ENCODE measurements around the gene HOXB6.

HOXB6 gene

GRCh38 chr17:48579471-48579759, 25.4 kb downstream of the HOXB6 start:
- no peak for DNase-seq (ENCODE audit: low read depth)

DNA sequence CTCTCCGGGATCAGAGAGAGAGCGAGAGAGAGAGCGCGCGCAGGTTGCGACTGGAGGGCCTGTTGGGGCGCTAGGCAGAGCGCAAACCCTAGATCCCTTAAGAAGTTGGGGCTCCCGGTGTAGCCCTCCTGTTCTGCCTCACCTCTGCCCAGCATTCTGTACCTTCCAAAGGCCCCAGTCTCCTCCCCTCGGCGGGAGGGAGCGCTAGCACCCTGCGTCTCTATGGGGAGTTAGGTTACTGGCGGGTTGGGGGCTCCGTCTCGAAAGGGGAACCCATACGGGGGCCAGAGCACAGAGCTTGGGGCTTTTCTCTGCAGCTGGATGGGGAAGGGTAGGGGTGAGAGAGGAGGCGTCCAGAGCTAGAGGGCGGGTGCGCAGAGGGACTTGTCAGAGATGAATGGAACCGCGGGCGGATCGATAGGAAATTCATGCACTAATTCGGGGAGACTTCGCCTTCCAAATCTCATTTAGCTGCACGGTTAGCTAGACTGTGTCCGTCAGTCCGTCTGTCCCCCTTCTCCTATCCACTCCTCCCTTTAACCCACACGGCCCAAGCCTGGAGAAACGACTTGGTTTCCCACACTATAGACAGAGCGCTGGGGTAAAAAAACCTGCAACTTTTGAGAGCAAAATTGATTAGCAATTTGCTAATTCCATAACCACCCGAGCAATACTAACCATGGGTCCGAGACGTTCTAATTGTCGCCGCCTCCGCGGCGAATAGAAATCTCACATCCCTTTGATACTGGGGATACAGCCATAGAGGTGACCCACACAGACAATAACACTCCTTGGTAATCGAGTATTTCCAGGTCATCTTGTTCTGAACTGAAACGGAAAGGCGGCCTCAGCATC, 25.9 kb downstream of the HOXB6 start:
- DNase-seq (ENCODE audit: low read depth) = no peak

- DNase-seq (ENCODE audit: low read depth) = peak; percentile 45
Observed at GRCh38 chr17:48577946-48578615, 26.7 kb downstream of the HOXB6 start, which contains the start of gene HOXB4. Gene HOXB4, minus strand, starts transcription at chr17:48578350. Its CDS starts 31 bp downstream, at chr17:48578319.

DNA sequence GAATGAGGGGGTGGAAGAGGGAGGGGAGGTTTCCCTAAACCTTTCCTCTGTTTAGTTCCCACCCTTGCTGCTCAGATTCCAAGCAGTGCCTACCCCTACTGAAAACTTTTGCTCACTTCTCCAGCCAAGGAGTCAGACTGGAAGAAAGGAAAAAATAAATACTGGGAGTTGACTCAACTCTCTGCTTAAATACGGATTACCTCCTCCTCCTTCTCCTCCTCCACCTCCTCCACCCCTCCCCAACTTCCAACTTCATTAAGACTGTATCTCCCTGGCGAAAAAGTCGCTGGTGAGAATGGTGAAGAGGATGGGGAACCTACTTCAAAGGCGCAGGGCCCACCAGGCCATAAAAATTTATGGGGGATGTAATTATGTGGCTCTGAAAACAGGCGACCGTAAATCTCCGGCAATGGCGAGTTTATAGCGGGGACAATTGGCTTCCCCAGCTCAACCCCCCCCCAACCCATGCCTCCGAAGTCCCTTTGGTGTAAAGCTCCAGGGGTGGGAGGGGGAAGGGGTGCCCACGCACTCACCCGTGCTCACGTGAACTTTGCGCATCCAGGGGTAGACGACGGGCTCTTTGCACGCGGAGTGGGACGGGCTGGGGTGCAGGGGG, 27.3 kb downstream of the HOXB6 start:
- no peak for DNase-seq (ENCODE audit: low read depth)

DNA sequence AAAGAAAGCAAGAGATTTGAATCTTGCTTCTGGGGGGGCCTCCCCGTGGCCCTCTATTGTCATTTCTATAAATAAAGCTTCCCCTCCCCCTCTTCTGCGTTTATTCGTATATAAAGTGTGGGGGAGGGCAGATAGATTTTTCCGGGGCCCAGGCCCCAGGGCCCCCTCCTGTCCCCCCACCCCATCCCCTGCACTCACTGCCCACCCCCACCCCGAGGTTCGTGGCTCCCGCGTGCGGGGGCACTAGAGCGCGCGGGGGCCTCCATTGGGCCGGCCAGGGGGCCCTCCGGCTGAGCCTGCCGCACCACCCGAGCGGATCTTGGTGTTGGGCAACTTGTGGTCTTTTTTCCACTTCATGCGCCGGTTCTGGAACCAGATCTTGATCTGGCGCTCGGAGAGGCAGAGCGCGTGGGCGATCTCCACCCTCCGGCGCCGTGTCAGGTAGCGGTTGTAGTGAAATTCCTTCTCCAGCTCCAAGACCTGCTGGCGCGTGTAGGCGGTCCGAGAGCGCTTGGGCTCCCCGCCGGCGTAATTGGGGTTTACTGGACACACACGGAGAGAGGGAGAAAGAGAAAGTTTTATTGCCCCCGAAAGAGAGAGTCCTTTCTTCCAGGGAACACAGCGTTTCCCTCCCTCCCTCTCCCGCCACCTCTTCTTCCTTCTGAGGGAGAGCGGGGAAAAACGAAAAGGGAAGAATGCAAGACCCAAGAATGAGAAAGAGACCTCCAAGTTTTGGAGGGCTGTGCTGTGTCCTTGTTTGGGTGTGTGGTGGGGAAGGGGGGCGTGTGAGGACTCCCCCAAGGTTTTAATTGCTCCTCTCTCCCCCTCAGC, 28.1 kb downstream of the HOXB6 start:
- DNase-seq (ENCODE audit: low read depth) = no peak

DNA sequence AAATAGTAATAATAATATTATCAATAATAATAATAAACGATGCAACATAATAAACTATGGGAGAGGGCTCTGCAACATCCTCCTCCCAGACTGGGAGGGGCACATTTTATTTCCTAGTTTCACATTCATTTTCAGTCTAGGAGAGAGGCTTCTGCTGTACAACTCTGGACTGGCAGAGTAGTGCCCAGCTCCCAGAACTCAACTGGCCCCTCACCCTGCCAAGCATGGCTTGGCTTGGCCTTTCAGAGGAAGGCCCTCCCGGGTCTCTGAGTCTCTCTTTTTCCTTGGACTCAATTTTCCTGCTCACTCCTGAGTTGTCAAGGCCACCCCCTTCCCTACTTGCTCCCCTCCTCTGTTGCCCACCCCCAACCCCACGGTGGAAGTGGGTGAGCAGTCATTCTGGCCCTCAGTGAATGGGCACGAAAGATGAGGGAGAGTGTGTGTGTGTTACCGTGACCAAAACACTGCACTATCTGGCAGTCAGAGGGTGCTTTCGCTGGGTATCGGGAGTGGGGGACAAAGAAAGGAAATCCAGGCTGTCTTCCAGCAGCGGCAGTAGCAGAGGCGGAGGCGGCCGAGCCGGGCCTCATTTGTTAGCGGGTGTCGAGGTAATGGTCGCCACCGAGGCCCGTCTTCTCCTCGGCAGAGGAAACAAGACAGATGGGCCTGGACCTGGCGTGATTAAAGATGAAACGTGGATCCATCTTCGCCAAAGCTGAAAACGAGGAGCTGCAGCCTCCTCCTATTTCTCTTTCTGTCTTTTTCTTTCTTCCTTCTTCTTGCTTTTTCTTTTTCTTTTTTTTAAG, 28.9 kb downstream of the HOXB6 start:
- no peak for DNase-seq (ENCODE audit: low read depth)

GRCh38 chr17:48575066-48575582, 29.7 kb downstream of the HOXB6 start:
- DNase-seq (ENCODE audit: low read depth) = no peak

DNA sequence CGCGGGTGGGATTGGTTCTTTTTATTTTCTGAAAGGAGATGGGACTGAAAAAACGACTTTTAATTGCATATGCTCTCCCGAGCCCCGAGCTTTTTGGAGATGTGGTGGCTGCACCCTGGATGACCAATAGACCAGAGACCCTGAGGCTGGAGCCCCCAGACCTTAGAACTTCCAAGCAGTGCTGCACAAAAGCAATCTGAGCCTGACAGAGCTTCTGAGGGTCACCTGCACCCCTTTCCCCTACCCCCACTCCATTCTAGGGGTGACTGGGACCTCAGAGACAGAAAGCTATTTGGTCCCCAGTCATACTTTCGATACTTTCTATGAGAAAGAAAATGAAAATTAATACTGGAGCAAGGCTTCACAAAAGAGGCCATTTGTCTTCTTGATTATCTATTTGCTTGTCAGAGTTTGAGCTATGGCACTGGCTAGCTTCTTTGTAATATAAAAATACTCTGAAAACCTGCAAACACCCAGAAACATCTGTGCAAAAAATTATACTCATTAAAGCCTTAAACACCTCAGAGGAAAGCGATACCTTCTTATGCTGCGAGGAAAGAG, 30.2 kb downstream of the HOXB6 start:
- DNase-seq (ENCODE audit: low read depth) = no peak

DNA sequence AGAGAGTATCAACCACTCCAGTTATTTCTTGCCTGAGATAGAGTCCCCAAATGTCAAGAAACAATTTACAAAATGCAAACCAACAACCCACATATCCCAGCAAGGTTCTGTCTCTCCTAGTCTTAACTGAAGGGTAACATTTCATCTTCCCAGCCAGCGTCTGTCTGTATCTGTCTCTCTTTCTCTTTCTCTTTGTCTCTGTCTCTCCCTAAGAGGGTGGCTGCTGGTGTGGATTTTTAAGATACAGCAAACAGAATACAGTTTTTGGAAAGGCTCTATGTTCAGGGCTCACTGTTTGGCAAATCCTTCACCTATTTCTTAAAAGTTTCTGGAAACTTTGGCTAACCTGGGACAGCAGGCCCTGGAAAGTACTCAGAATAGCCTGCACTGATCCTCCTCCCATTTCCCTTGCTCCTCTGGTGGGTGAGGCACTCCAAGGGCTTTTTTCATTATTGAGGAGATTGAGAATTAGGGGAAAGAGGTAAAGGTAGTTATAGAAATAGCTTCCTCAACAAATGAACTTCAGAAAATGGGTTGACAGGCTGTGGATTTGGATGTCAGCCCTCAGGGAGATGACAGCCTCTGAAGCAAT, 32.9 kb downstream of the HOXB6 start:
- DNase-seq (ENCODE audit: low read depth) = no peak

DNA sequence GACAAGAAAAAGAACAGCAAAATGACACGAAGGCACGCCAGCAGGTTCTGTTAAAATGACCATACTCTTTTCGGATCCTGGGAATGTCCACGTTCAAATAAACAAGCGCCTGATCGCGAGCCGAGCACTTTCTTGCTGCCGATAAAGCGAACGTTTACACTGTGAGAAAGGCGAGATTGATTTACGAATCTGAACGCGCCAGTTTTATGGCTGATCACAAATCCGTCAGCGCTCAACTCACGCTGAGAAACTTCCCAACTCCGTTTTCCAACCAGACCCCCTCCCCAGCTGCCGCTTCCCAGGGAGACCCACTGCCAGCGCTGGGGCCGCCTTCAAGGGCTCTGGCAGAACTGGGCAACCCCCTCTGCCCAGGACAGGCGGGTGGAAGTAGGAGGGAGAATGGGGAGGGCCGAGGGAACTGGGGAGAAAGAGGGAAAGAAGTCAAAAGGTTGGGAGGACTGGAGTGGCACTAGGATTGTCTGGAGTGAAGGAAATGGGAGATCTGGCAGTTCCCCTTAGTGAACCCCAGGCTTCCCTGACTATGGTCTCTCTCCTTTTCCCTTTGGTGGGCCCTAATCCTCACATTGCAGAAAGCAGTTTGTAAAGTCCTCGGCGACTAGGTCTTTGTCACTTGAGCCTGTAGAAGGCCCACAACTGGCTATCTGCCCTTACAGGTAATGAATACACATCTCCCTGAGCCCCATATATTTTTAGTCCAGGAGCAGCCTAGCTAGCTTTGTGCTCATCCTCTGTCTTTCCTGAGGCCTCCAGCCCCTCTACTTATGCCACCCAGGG, 33.6 kb downstream of the HOXB6 start:
- DNase-seq (ENCODE audit: low read depth) = no peak

DNA sequence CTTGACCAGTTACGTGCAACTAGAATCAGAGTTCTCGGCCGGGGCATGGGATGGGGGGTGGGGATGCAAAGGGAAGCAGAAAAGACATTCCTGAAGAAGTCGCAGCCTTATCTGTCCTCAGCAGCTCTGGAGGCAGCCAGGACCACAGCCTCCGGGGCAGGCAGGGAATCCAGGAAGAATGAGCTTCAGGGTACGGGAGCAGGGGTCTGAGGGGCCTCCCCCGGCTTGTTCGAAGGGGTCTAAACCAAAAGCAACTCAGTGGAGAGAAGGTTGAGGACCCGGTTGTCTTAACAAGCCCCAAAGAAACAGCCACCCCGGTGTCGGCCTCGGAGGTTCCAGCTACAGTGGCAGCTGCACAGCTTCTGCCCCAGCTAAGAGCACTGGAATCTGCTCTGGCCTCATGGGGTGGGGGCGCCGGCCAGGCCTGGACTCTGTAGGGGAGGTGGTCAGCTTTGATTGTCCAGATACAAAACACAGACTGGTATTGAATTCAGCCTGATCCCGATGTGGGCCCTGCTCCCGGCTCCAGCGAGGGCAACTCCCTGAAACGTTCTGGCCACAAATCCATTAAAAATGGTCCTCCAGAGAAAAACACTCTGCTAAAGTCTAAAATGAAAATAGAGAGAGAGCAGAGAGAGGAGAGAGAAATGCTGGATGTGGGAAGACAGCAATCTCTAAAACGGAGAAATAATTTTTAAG, 34.3 kb downstream of the HOXB6 start:
- no peak for DNase-seq (ENCODE audit: low read depth)

DNA sequence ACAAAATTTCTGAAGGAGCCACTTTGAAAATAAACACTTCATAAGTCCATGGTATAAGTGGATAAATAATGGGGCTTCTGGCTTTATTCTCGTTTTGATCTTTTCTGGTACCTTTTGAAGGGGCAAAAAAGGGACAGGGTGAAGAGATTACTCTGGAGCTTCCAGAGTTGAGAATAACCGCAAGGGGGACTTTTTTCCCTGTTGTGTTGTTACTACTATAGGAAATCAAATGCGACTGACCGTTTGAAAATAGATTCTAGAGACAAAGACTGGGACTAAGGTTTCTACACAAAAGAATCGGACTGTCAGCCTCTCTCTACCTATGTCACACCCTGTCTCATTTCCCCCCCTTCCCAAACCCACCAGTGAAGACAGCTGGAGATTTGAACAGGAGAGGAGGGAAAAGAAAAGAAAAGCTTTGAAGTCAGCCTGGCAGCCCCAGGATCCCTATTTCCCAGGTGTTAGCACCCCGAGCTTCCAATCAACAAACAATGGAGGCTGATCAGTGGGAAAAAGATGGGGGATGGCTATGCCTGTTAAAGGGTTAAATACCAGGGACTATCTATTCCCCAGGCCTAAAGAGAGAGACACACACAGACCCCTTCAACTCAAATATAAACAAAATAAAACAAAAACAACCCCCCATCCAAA, 35.0 kb downstream of the HOXB6 start:
- DNase-seq (ENCODE audit: low read depth) = no peak

DNA sequence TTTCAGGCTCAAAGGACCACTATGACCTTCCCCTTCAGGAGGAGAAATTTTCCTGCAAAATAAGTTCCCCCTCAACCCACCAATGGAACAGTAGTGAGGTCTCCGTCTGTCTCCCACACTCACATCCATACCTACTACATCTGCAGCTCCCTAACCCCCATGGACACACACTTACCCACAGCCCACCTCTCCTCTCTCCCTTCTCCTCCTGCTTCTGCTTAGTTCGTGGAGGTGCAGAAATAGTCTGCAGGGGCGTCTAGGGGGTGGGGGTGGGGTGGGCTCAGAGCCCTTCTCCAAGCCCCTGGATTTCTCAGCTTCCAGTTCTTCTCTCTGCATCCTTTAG, 35.6 kb downstream of the HOXB6 start:
- DNase-seq (ENCODE audit: low read depth) = no peak

DNA sequence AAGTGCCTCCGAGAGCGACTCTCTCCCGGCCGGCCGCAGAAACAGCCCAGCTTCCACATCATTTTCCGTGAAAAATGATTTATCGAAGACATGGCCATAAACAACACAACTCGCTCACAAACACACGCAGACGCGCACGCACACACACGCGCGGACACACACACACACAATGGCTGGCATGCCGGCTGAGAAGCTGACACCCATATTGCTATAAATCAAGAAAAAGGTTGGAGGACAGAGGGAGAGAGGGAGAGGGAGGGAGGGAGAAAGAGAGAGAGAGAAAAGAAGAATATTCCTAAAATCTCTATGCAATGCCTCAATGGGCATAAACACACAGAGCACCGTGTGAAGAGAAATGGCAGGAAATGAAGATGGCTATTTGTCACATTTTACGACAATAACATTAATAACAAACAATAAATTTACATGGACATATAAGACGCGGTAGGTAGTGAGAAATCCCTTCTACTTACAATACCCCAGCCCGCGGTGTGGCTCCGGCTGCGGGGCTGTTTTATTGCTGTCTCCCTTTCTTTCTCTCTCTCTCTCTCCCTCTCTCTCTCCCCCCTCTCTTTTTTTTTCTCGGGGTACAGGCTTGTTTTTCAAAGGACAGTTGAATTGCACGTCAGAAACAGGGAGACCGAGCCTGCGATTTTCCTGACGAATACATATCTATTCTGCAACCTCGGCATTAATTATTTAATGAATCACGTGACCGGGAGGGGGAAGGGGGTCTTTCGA, 36.1 kb downstream of the HOXB6 start:
- DNase-seq (ENCODE audit: low read depth) = no peak

DNA sequence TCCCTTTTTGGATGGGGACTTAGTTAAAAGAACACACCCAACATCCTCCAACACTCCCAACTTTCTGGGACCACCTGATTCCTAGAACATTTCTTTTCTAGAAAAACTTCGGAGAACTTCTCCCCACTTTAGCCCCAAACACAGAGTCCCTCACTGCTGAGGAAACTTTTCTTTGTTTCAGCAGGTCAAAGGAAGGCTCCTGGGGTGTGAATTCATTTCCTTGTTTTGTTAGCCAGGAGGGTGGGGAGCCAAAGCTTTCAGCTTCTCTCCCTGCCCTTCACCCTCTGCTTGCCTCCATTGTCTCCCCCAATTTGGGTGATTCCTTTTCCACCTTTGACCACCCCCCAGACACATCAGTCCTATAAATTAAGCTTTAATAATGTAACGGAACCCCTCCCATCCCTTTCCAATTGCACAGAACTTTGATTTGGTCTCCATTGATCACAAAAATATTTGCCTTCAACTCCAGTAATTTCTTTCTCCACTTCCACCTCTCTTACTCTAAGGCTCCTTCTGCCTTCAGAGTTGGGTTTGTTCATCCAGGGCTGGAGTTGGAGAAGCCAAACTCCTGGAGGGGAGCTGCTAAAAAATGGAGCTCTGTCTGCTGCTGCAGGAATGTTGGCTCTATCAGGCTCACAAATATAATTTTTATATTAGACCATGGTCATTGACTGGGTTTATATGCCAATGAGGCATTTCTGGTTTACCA, 37.0 kb downstream of the HOXB6 start:
- no peak for DNase-seq (ENCODE audit: low read depth)

DNA sequence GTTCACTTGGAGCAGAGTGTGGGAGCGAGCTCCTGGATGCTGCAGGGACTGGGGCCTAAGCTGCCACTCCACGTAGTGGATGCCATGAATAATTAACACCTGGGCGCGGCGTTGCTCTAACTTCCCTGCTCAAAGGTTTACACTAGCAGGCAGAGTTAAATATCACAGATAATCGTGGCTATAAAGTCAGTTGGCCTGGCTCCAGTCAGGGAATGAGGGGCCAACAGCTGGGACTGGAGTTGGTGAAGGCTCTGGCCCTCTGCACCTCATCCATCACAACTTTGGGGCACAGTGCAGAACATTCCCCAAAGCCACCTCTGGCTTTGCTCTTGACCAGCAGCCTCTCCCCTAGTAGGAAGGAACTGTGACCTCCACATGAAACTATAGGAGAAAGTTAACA, 37.6 kb downstream of the HOXB6 start:
- DNase-seq (ENCODE audit: low read depth) = no peak

DNA sequence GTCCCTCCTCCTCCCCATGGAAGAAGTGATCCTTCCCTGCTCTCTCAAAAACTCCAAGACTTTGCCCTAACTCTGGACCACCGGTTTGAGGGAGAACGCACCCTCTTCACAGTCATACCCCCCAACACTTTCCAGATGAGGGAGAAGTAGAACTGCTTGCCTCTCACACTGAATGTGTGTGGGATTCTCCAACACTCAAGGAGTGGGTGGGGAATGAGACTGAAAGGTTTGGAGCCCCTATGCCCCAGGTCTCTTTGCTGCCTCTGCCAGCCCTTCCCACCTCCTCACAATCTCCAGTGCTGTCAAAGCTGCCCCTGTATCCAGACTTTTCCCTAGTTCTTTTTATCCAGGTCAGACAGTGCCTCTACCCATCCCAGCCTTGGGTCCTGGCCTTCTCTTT, 38.1 kb downstream of the HOXB6 start:
- no peak for DNase-seq (ENCODE audit: low read depth)
